ENCODE results near the gene KCND1.

The KCND1 gene

GRCh38 chrX:48957477-48957826, 14.2 kb downstream of the KCND1 start, which contains the start of gene OTUD5:
TSS of gene OTUD5 (minus strand) at chrX:48957607. CDS start at chrX:48957570, 37 bp downstream.
- DNase-seq, result no peak
- Histone ChIP-seq H2AK5ac (ENCODE audit: low read length) (no peak within 1 kb of the TSS), H3K56ac (ENCODE audit: low read length) (peak within 1 kb of the TSS; percentile 92), H2BK15ac (replicated peaks; ENCODE audit: low read depth) (no peak within 1 kb of the TSS), H3K4me1 (ENCODE audit: control insufficient read depth, low read depth, low read length) (no peaks in the 10 kb centered on the region), H3K4me3 (ENCODE audit: low read length) (peak within 1 kb of the TSS; percentile 81), H3K27ac (ENCODE audit: low read depth, low read length) (peak within 1 kb of the TSS; percentile 83), H3K18ac (ENCODE audit: low read length) (peak within 1 kb of the TSS; percentile 71), H3K36me3 (ENCODE audit: control insufficient read depth, insufficient read depth, low read length) (no peaks in the 10 kb centered on the region), H3K27me3 (ENCODE audit: insufficient read depth, low read length, poor library complexity) (no peaks in the 10 kb centered on the region), H2BK120ac (ENCODE audit: low read depth, low read length) (no peak within 1 kb of the TSS), H2BK5ac (ENCODE audit: low read length) (peak within 1 kb of the TSS; percentile 70), H3K4ac (ENCODE audit: low read depth, low read length) (no peak within 1 kb of the TSS), H3K79me1 (ENCODE audit: low read length) (no peaks in the 10 kb centered on the region), H4K8ac (ENCODE audit: low read depth, low read length) (no peak within 1 kb of the TSS), H3K9ac (ENCODE audit: low read length) (peak within 1 kb of the TSS; percentile 84), H4K5ac (ENCODE audit: low read length) (no peak within 1 kb of the TSS), H3K79me2 (ENCODE audit: control insufficient read depth, insufficient read depth, low read length) (peaks cover 40% of the 10 kb centered on the region), H3K23ac (ENCODE audit: low read length) (no peak within 1 kb of the TSS), H3K4me2 (ENCODE audit: low read length) (peak within 1 kb of the TSS; percentile 84)
- no CpG with 5 or more reads among the region's 53 CpGs for WGBS (ENCODE audit: extremely low coverage, insufficient coverage, low lambda C conversion rate)

- no peak for DNase-seq
- WGBS (ENCODE audit: extremely low coverage, insufficient coverage, low lambda C conversion rate), result no CpG with 5 or more reads among the region's 61 CpGs
Measured at GRCh38 chrX:48956728-48957414, 14.8 kb downstream of the KCND1 start.

GRCh38 chrX:48948589-48948988, 23.1 kb downstream of the KCND1 start:
- DNase-seq, result no peak
- Histone ChIP-seq H3K27me3 (ENCODE audit: insufficient read depth, low read length, poor library complexity) (no peaks in the 10 kb centered on the region), H2BK15ac (replicated peaks; ENCODE audit: low read depth) (no peak overlapping the region), H2AK5ac (ENCODE audit: low read length) (no peak overlapping the region), H3K27ac (ENCODE audit: low read depth, low read length) (no peak overlapping the region), H3K56ac (ENCODE audit: low read length) (no peak overlapping the region), H3K79me1 (ENCODE audit: low read length) (no peaks in the 10 kb centered on the region), H3K4me1 (ENCODE audit: control insufficient read depth, low read depth, low read length) (no peaks in the 10 kb centered on the region), H4K8ac (ENCODE audit: low read depth, low read length) (no peak overlapping the region), H3K4me2 (ENCODE audit: low read length) (no peak overlapping the region), H3K79me2 (ENCODE audit: control insufficient read depth, insufficient read depth, low read length) (peaks cover 15% of the 10 kb centered on the region), H4K5ac (ENCODE audit: low read length) (no peak overlapping the region), H2BK5ac (ENCODE audit: low read length) (no peak overlapping the region), H3K23ac (ENCODE audit: low read length) (no peak overlapping the region), H3K4me3 (ENCODE audit: low read length) (no peak overlapping the region), H2BK120ac (ENCODE audit: low read depth, low read length) (no peak overlapping the region), H3K18ac (ENCODE audit: low read length) (no peak overlapping the region), H3K36me3 (ENCODE audit: control insufficient read depth, insufficient read depth, low read length) (no peaks in the 10 kb centered on the region), H3K9ac (ENCODE audit: low read length) (no peak overlapping the region), H3K4ac (ENCODE audit: low read depth, low read length) (no peak overlapping the region)
- no CpG with 5 or more reads among the region's 1 CpG for WGBS (ENCODE audit: extremely low coverage, insufficient coverage, low lambda C conversion rate)

More at GRCh38 chrX:48956728-48957414, 14.8 kb downstream of the KCND1 start:
- Histone ChIP-seq H3K4me2 (ENCODE audit: low read length) (peak overlapping the region; percentile 59), H3K9ac (ENCODE audit: low read length) (peak overlapping the region; percentile 82), H2AK5ac (ENCODE audit: low read length) (no peak overlapping the region), H4K5ac (ENCODE audit: low read length) (no peak overlapping the region), H3K27ac (ENCODE audit: low read depth, low read length) (peak overlapping the region; percentile 83), H3K4me3 (ENCODE audit: low read length) (peak overlapping the region; percentile 42), H3K27me3 (ENCODE audit: insufficient read depth, low read length, poor library complexity) (no peaks in the 10 kb centered on the region), H4K8ac (ENCODE audit: low read depth, low read length) (no peak overlapping the region), H3K4me1 (ENCODE audit: control insufficient read depth, low read depth, low read length) (no peaks in the 10 kb centered on the region), H2BK120ac (ENCODE audit: low read depth, low read length) (no peak overlapping the region), H3K79me1 (ENCODE audit: low read length) (no peaks in the 10 kb centered on the region), H2BK5ac (ENCODE audit: low read length) (no peak overlapping the region), H3K79me2 (ENCODE audit: control insufficient read depth, insufficient read depth, low read length) (peaks cover 44% of the 10 kb centered on the region), H3K36me3 (ENCODE audit: control insufficient read depth, insufficient read depth, low read length) (no peaks in the 10 kb centered on the region), H3K23ac (ENCODE audit: low read length) (no peak overlapping the region), H3K56ac (ENCODE audit: low read length) (peak overlapping the region; percentile 92), H3K18ac (ENCODE audit: low read length) (peak overlapping the region; percentile 26), H3K4ac (ENCODE audit: low read depth, low read length) (no peak overlapping the region), H2BK15ac (replicated peaks; ENCODE audit: low read depth) (no peak overlapping the region)

- Histone ChIP-seq H2AK5ac (ENCODE audit: low read length) (no peak overlapping the region), H3K79me1 (ENCODE audit: low read length) (no peaks in the 10 kb centered on the region), H3K27ac (ENCODE audit: low read depth, low read length) (no peak overlapping the region), H3K27me3 (ENCODE audit: insufficient read depth, low read length, poor library complexity) (no peaks in the 10 kb centered on the region), H3K4me3 (ENCODE audit: low read length) (no peak overlapping the region), H4K5ac (ENCODE audit: low read length) (no peak overlapping the region), H3K9ac (ENCODE audit: low read length) (no peak overlapping the region), H3K18ac (ENCODE audit: low read length) (no peak overlapping the region), H4K8ac (ENCODE audit: low read depth, low read length) (no peak overlapping the region), H3K36me3 (ENCODE audit: control insufficient read depth, insufficient read depth, low read length) (no peaks in the 10 kb centered on the region), H3K79me2 (ENCODE audit: control insufficient read depth, insufficient read depth, low read length) (no peaks in the 10 kb centered on the region), H2BK15ac (replicated peaks; ENCODE audit: low read depth) (no peak overlapping the region), H3K56ac (ENCODE audit: low read length) (no peak overlapping the region), H2BK120ac (ENCODE audit: low read depth, low read length) (no peak overlapping the region), H2BK5ac (ENCODE audit: low read length) (no peak overlapping the region), H3K23ac (ENCODE audit: low read length) (no peak overlapping the region), H3K4ac (ENCODE audit: low read depth, low read length) (no peak overlapping the region), H3K4me2 (ENCODE audit: low read length) (no peak overlapping the region), H3K4me1 (ENCODE audit: control insufficient read depth, low read depth, low read length) (no peaks in the 10 kb centered on the region)
- WGBS (ENCODE audit: extremely low coverage, insufficient coverage, low lambda C conversion rate), result no CpG with 5 or more reads among the region's 8 CpGs
- DNase-seq, result peak; percentile 56
Measured at GRCh38 chrX:48945517-48946348, 25.9 kb downstream of the KCND1 start.

GRCh38 chrX:48942895-48943294, 28.7 kb downstream of the KCND1 start:
- no peaks in the 10 kb centered on the region for H3K36me3 ChIP-seq (ENCODE audit: control insufficient read depth, insufficient read depth, low read length)
- H2AK5ac ChIP-seq (ENCODE audit: low read length), result no peak overlapping the region
- no CpG with 5 or more reads among the region's 2 CpGs for WGBS (ENCODE audit: extremely low coverage, insufficient coverage, low lambda C conversion rate)

More at GRCh38 chrX:48942895-48943294, 28.7 kb downstream of the KCND1 start:
- H3K27ac ChIP-seq (ENCODE audit: low read depth, low read length), result no peak overlapping the region
- no peak overlapping the region for H3K9ac ChIP-seq (ENCODE audit: low read length)
- no peak overlapping the region for H2BK120ac ChIP-seq (ENCODE audit: low read depth, low read length)
- no peak overlapping the region for H2BK15ac ChIP-seq (replicated peaks; ENCODE audit: low read depth)
- no peaks in the 10 kb centered on the region for H3K27me3 ChIP-seq (ENCODE audit: insufficient read depth, low read length, poor library complexity)
- no peak overlapping the region for H3K18ac ChIP-seq (ENCODE audit: low read length)
- H3K79me2 ChIP-seq (ENCODE audit: control insufficient read depth, insufficient read depth, low read length), result peaks cover 3% of the 10 kb centered on the region
- DNase-seq, result no peak
- H3K79me1 ChIP-seq (ENCODE audit: low read length), result no peaks in the 10 kb centered on the region
- H3K4me3 ChIP-seq (ENCODE audit: low read length), result no peak overlapping the region
- H3K4me2 ChIP-seq (ENCODE audit: low read length), result no peak overlapping the region
- H2BK5ac ChIP-seq (ENCODE audit: low read length), result no peak overlapping the region
- H3K4ac ChIP-seq (ENCODE audit: low read depth, low read length), result no peak overlapping the region
- no peak overlapping the region for H3K23ac ChIP-seq (ENCODE audit: low read length)
- H3K4me1 ChIP-seq (ENCODE audit: control insufficient read depth, low read depth, low read length), result no peaks in the 10 kb centered on the region
- no peak overlapping the region for H4K8ac ChIP-seq (ENCODE audit: low read depth, low read length)
- H4K5ac ChIP-seq (ENCODE audit: low read length), result no peak overlapping the region
- no peak overlapping the region for H3K56ac ChIP-seq (ENCODE audit: low read length)
